AG09319 (cell line): Measurements from ENCODE around the gene INHBC.

Experiments used
- DNase-seq: peaks from one replicate; pipeline ENCODE4 v3.0.0-alpha.2; 2010; ENCODE audit warnings: low read depth; ENCODE audit errors: extremely low read depth
- TF ChIP-seq, protein P1 (sequence below): IDR thresholded peaks from 2 replicates; pipeline ENCODE4 v1.5.1; 2011; ENCODE audit warnings: low read depth, mild to moderate bottlenecking, inconsistent platforms, low read length, moderate library complexity

Gene INHBC

DNA sequence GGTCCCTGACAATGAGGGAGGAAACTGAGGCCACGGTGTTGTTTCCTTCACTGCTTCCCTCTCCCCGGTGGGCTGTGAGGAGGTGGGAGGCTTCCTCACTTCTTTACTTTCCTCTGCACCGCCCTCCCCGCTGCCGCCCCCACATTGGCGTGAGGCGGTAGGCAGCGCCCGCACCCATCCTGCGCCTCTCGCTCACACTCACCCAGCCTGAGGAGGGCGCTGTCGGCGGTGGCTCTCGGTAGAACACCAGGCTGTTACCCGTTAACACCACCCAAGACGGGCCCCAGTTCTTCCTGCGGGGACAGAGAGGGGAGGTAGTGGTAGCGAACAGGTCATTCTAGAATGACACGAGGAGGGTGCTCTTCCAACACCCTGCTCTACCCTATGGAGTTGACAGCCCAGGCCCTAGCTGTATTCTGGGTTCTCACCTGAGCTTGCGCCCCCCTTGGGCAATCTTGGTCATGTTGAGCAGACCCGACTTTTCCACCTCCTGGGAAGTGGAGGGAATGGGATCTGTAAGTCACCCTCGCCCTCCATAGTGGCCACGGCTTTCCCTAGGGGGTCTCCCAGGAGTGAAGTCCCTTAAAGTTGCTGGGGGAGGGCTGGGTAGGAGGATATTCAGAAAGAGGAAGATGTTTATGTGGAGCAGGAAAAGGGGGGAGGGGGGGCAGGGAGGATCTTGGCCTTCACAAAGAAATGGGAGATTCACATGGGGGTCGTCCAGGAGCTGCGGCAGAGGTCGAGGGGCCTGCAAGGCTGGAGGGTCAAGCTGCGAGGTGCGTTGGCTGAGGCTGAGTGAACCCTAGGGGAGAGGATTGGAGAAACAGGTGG lies 41.8 kb downstream of the INHBC start:
- TF ChIP-seq, protein P1, sequence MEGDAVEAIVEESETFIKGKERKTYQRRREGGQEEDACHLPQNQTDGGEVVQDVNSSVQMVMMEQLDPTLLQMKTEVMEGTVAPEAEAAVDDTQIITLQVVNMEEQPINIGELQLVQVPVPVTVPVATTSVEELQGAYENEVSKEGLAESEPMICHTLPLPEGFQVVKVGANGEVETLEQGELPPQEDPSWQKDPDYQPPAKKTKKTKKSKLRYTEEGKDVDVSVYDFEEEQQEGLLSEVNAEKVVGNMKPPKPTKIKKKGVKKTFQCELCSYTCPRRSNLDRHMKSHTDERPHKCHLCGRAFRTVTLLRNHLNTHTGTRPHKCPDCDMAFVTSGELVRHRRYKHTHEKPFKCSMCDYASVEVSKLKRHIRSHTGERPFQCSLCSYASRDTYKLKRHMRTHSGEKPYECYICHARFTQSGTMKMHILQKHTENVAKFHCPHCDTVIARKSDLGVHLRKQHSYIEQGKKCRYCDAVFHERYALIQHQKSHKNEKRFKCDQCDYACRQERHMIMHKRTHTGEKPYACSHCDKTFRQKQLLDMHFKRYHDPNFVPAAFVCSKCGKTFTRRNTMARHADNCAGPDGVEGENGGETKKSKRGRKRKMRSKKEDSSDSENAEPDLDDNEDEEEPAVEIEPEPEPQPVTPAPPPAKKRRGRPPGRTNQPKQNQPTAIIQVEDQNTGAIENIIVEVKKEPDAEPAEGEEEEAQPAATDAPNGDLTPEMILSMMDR = no peak; the same call in 1 of the 2 replicates
- no peak for DNase-seq

DNA sequence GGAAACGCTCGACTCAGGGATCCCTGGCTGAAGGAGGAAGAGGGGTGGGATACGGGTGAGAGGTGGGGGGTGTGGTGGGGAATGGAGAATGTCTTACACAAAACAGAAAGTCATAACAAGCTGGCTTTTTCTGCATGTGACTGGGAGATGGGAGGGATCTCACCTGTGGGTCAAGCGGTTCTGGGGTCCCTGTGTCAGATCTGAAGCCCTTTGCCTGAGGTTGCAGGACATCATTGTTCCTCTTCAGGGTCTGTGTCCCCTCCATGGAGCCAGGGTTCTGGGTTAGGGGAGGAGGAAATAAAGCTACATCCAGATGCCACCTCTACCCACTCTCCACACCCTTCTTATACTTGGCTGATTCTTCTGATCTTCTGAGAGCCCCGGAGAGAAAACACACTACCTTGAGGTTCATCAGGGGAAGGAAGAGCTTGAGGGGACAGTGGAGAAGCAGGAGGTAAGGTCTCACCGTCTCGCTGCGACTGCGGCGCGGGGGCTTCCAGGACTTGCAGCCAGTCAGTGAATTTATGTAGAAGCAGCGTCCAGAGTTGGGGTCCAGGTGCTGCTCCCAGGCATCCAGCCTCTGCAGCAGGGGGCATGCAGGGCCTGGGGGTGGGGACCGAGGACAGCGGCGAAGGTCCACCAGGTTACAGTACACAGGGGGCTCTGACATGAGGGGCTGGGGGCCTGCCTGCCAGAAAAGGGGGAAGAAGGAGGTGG lies 42.6 kb downstream of the INHBC start:
- TF ChIP-seq, protein P1 = no peak

DNA sequence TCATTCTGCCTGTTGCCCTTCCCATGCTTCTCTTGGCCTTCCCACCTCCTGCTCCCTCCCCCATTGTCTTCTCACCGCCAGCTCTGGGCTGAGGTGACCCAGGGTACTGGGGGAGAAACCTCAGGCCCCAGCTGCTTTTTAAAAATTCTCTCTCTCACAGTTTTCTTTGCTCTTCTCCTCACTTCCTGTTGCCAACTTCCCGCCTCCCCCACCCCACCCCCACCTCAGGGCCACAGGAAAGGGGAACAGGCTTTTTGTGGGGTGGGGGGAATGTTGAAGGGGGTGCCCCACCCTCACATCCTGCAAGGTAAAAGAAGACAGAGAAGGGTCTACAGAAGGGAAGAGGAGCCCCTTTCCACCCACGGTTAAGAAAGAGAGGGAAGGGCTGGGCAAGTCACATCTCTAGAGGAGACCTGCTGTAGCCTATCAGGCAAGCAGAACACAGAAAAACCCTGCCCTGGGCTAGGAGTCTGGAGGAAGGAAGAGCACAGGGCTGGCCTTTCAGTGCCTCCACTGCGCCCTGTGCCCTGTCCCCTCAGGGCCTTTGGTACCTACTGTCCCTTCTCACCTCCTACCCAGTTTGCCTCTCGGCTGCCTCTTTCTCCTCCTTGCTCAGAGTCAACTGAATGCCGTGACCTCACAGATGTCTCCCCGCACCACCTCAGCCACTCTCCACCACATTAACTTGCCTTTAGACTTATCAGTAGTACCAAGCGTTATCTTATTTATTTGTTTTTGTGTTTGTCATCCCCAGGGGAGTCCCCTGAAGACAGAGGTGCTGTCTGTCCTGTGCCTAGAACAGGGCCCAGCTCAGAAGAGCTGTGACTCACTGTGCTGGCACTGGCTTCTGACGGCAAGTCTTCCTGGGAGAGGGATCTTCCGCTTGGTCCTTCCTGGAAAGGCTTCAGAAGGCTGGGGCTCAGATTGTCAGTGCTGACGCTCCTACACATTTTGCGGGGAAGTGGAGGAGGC lies 43.4 kb downstream of the INHBC start:
- TF ChIP-seq, protein P1 = no peak
- DNase-seq = no peak

More for the DNA sequence above, 42.6 kb downstream of the INHBC start:
- no peak for DNase-seq

DNA sequence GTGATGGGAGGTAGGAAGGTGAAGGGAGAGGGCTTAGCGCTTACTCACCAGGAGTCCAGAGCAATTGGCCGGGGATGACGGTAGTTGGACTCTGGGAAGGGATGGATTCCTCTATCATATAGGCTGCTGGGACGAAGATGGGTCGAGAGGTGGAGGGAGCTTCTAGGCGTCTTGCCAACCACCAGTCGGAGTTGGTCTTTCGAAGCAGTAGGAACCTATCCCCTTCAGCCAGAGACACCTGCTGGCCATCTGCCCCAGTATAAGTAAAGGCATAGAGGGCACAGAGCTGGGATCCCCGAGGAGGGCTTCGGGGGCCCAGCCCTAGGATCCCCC lies 44.4 kb downstream of the INHBC start:
- TF ChIP-seq, protein P1 = no peak
- DNase-seq = no peak

DNA sequence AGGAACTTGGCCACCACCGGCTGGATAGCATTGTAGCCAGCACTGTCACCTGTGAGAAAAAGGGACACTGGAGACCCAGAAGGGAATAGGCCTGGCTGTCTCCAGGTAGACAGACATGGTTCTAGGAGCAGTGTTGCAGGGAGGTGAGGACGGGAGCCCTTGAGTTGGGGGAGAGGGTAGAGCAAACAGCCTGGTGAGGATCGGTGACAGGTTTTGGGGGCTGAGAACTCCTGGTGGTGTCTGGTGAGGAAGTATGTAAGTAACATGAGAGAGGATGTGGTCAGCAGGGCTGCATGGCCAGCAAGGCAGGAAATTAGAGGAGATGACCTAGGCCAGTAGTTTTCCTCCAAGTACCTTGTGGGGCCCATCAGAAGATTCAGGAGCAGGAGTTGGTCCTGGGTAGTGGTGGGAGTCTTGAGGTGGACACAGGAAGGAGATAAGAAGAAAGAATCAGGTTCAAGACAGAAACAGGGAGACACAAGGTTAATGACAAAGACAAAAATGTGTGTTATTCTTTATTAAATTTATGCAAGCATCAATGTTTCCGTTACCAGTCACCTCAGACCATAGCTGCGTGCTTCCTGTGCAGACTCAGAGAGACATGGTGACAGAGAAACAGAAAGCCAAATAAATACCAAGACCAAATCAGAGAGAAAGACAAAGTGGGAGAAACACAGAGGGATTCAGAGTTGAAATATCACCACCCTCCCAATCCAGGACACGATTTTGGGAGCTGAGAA lies 45.0 kb downstream of the INHBC start, which contains the start of gene ARHGAP9:
Gene ARHGAP9 (minus strand): TSS at position 491 of the 740 bp plus-strand sequence. CDS start 460 bp downstream, at position 31.
- no peak for DNase-seq
- TF ChIP-seq, protein P1 = no peak

DNA sequence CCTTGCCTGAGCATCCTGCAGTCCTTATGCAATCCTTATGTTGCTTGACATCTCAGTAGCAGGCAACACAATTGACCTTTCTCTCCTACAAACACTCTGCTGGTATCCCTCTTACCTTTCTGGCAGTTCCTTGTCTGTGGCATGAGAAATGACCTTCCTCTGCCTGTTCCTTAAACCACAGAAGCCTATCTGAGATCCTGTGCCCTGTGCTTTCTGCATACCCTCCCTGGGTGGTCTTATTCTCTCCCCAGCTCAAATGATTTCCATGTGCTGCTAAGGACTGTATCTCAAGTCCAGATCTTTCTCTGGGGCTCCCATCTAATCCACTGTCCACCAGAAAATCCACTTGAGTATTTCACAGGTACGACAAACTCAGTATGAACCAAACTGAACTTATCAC lies 47.1 kb downstream of the INHBC start:
- no peak for DNase-seq
- TF ChIP-seq, protein P1 = no peak
